Keratinocyte (primary cell): Measurements from ENCODE around the gene TMEM144. TPM values are rescaled to one million over a fixed set of nuclear protein-coding genes. Genes with fewer than 3 reads are reported as not detected.

Source experiments
- DNase-seq: peaks from one replicate; pipeline ENCODE4 v3.0.0-alpha.2; 2011; ENCODE audit warnings: low read depth, missing footprints, low spot score
- FAIRE-seq: peaks from 2 replicates; lab custom pipeline; 2011; peaks lifted over from hg19 to GRCh38; lab: Jason Lieb, UNC
- H2AFZ ChIP-seq: 2 replicates; pipeline ENCODE4 v1.6.0; 2012; ENCODE audit warnings: low read length, control low read depth, inconsistent platforms; ENCODE audit not compliant: control insufficient read depth
- H3K27ac ChIP-seq: 2 replicates; pipeline ENCODE4 v1.5.1; 2011; ENCODE audit warnings: low read length; ENCODE audit not compliant: control insufficient read depth, insufficient read depth
- H3K27me3 ChIP-seq: 3 replicates; pipeline ENCODE4 v1.6.0; 2011; ENCODE audit warnings: low read length; ENCODE audit not compliant: control insufficient read depth, insufficient read depth; ENCODE audit errors: extremely low read depth
- H3K36me3 ChIP-seq, 2 experiments: 2 replicates in 1 of 2; 3 replicates in 1 of 2; pipeline ENCODE4 v1.5.1; 2011; ENCODE audit warnings: low read length in 2 of 2, mild to moderate bottlenecking in 1 of 2; ENCODE audit not compliant: control insufficient read depth in 2 of 2, insufficient read depth in 2 of 2; ENCODE audit errors: extremely low read depth in 1 of 2
- H3K4me1 ChIP-seq: 3 replicates; pipeline ENCODE4 v1.5.1; 2011; ENCODE audit warnings: low read length; ENCODE audit not compliant: control insufficient read depth, insufficient read depth; ENCODE audit errors: extremely low read depth
- H3K4me2 ChIP-seq: 3 replicates; pipeline ENCODE4 v1.6.0; 2011; ENCODE audit warnings: low read depth, low read length; ENCODE audit not compliant: control insufficient read depth, insufficient read depth; ENCODE audit errors: extremely low read depth
- H3K4me3 ChIP-seq, 3 experiments: fragments of 200-600 bp in 1 of 3; sonication (generic) in 1 of 3; 2 replicates in 2 of 3; 3 replicates in 1 of 3; pipeline ENCODE4 v1.5.1; 2011 to 2016; ENCODE audit warnings: low read length in 3 of 3, mild to moderate bottlenecking in 3 of 3, control low read depth in 2 of 3, inconsistent platforms in 1 of 3, low read depth in 1 of 3, mixed read lengths in 1 of 3, mixed run types in 1 of 3, moderate library complexity in 1 of 3; ENCODE audit not compliant: control insufficient read depth in 2 of 3, insufficient read depth in 2 of 3; ENCODE audit errors: extremely low read depth in 1 of 3
- H3K79me2 ChIP-seq: 2 replicates; pipeline ENCODE4 v1.6.0; 2012; ENCODE audit warnings: low read length; ENCODE audit not compliant: control insufficient read depth, insufficient read depth
- H3K9ac ChIP-seq: 3 replicates; pipeline ENCODE4 v1.6.0; 2011; ENCODE audit warnings: low read length; ENCODE audit not compliant: control insufficient read depth, insufficient read depth; ENCODE audit errors: extremely low read depth
- H3K9me1 ChIP-seq: 3 replicates; pipeline ENCODE4 v1.6.0; 2011; ENCODE audit warnings: low read length; ENCODE audit not compliant: control insufficient read depth, insufficient read depth; ENCODE audit errors: extremely low read depth
- H3K9me3 ChIP-seq: 2 replicates; pipeline ENCODE4 v1.5.1; 2012; ENCODE audit warnings: low read depth, low read length; ENCODE audit not compliant: control insufficient read depth
- H4K20me1 ChIP-seq: 3 replicates; pipeline ENCODE4 v1.6.0; 2011; ENCODE audit warnings: low read length; ENCODE audit not compliant: control insufficient read depth, insufficient read depth; ENCODE audit errors: extremely low read depth
- EZH2 ChIP-seq: IDR thresholded peaks from one replicate; pipeline ENCODE4 v1.6.1; 2012; ENCODE audit warnings: inconsistent platforms, mild to moderate bottlenecking, low read length, moderate library complexity
- dilution Hi-C: fragments of 300-500 bp; cut with MboI; formaldehyde crosslinking; loops from one replicate; pipeline ENCODE4 v1.7.0; 2020; ENCODE audit warnings: low sequenced_read_pairs; ENCODE audit not compliant: extremely low pct_ligation_motif_present
- polyA plus RNA-seq, 5 experiments: library from polyadenylated mRNA; depleted of rRNA in 3 of 5; stranded (reverse) in 3 of 5; stranded (forward) in 1 of 5; unstranded in 1 of 5; fragments of >200 nt; gene quantifications; 1 replicate in 1 of 5; 2 replicates in 3 of 5; 3 replicates in 1 of 5; pipeline versions ENCODE4 v1.2.1 to v1.2.3, GENCODE V29; 2011 to 2012; ENCODE audit warnings: missing spikeins in 2 of 5, low read depth in 1 of 5, low replicate concordance in 1 of 5
- TF ChIP-seq, protein P1 (sequence below), 3 experiments: IDR thresholded peaks in 1 of 3; conservative IDR thresholded peaks in 1 of 3; optimal IDR thresholded peaks in 1 of 3; 2 replicates in 2 of 3; 3 replicates in 1 of 3; pipeline versions ENCODE3 to v1.5.1; 2011; ENCODE audit warnings: low read length in 3 of 3, mild to moderate bottlenecking in 3 of 3, moderate library complexity in 2 of 3, control low read depth in 1 of 3, inconsistent platforms in 1 of 3; ENCODE audit not compliant: insufficient read depth in 2 of 3; ENCODE audit errors: extremely low read depth in 1 of 3

The TMEM144 gene
- polyA plus RNA-seq, 1 donor (not counting 4 experiments of a cell fraction or from before 2014, with no cell fraction given): 3.3 TPM

DNA sequence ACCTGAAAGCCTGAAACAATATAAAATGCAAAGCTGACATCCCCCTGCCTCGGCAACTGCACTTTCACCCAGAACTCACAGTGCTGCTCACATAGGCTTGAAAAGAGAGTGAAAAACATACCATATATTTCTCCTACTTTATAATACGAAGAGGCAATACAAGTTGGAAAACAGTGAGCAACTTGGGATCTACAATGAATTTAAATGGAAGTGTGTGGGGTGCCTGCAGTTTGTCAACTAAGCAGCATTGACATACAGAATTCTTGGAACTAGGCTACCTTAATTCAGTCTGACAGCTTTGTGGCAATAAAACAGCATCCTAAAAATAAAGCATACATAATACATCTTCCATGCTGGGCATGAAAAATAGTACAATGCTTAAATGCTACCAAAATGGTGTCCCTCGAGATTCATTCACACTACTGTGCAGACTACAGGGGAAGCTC is 45.5 kb upstream of the TMEM144 start:
- Histone ChIP-seq H3K9ac (no peak overlapping the region), H3K4me2 (no peak overlapping the region), H3K4me3 (no peak overlapping the region), H3K4me1 (no peaks in the 10 kb centered on the region), H3K36me3 (no peaks in the 10 kb centered on the region), H4K20me1 (no peaks in the 10 kb centered on the region), H3K9me1 (no peaks in the 10 kb centered on the region), H2AFZ (no peak overlapping the region), H3K27me3 (no peaks in the 10 kb centered on the region), H3K9me3 (no peaks in the 10 kb centered on the region), H3K79me2 (no peaks in the 10 kb centered on the region), H3K27ac (no peak overlapping the region)
- no peak for FAIRE-seq
- no peak for DNase-seq
- dilution Hi-C loops: no loop called here
- TF ChIP-seq EZH2: no peak
- TF ChIP-seq, protein P1, sequence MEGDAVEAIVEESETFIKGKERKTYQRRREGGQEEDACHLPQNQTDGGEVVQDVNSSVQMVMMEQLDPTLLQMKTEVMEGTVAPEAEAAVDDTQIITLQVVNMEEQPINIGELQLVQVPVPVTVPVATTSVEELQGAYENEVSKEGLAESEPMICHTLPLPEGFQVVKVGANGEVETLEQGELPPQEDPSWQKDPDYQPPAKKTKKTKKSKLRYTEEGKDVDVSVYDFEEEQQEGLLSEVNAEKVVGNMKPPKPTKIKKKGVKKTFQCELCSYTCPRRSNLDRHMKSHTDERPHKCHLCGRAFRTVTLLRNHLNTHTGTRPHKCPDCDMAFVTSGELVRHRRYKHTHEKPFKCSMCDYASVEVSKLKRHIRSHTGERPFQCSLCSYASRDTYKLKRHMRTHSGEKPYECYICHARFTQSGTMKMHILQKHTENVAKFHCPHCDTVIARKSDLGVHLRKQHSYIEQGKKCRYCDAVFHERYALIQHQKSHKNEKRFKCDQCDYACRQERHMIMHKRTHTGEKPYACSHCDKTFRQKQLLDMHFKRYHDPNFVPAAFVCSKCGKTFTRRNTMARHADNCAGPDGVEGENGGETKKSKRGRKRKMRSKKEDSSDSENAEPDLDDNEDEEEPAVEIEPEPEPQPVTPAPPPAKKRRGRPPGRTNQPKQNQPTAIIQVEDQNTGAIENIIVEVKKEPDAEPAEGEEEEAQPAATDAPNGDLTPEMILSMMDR (optimal IDR thresholded peaks at IDR 0.05 in 1 of 3, IDR thresholded peaks at IDR 0.05 in 1 of 3, conservative IDR thresholded peaks at IDR 0.05 in 1 of 3; ENCODE audit: extremely low read depth in 1 of 3, insufficient read depth in 2 of 3, low read length in 3 of 3): no peak

DNA sequence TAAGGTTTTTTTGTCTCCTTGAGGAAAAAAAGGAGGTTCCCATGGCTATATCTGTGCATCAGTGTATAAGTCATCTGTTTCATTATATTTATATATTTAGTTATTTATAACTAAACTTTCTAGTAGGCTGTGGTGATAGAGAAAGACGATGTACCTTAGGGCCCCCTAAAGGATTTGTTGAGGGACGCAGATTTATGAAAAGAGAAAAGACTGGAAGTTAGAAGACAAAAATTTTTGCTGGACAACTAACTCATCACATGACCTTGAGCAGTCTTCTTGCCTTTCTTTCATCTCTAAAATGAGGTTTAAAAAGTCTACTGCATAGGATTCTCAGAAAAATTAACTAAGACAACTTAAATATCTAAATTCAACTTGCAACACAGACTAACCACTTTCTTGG is 43.6 kb upstream of the TMEM144 start:
- H3K4me2 ChIP-seq: no peak overlapping the region
- no peak overlapping the region for H3K9ac ChIP-seq
- H3K4me3 ChIP-seq: no peak overlapping the region
- FAIRE-seq: no peak
- no peak overlapping the region for H3K27ac ChIP-seq
- H4K20me1 ChIP-seq: no peaks in the 10 kb centered on the region
- H3K9me3 ChIP-seq: no peaks in the 10 kb centered on the region
- no peaks in the 10 kb centered on the region for H3K79me2 ChIP-seq
- no peaks in the 10 kb centered on the region for H3K36me3 ChIP-seq
- dilution Hi-C loops: no loop called here
- no peaks in the 10 kb centered on the region for H3K27me3 ChIP-seq
- no peak for DNase-seq
- TF ChIP-seq, protein P1 (optimal IDR thresholded peaks at IDR 0.05 in 1 of 3, IDR thresholded peaks at IDR 0.05 in 1 of 3, conservative IDR thresholded peaks at IDR 0.05 in 1 of 3; ENCODE audit: extremely low read depth in 1 of 3, insufficient read depth in 2 of 3, low read length in 3 of 3): no peak
- no peak for TF ChIP-seq EZH2
- peaks cover 10% of the 10 kb centered on the region for H3K4me1 ChIP-seq
- no peaks in the 10 kb centered on the region for H3K9me1 ChIP-seq
- H2AFZ ChIP-seq: no peak overlapping the region
